Smooth muscle cell (in vitro differentiated cells): ENCODE results near the gene L3MBTL4. TPM values are rescaled to one million over a fixed set of nuclear protein-coding genes. Genes with fewer than 3 reads are reported as not detected.

Experiments used
- DNase-seq: peaks from one replicate; lab custom pipeline; 2025; ENCODE audit not compliant: unreplicated experiment; lab: John Stamatoyannopoulos, UW
- H2AFZ ChIP-seq: fragments of 200-600 bp; sonication (generic); 2 replicates; pipeline ENCODE4 v1.6.0; 2016; ENCODE audit warnings: antibody characterized with exemption, low read depth, mild to moderate bottlenecking
- H3F3A ChIP-seq: fragments of 200-600 bp; sonication (generic); 2 replicates; pipeline ENCODE4 v1.6.0; 2017; ENCODE audit warnings: antibody characterized with exemption, low read depth
- H3K27ac ChIP-seq: fragments of 200-600 bp; sonication (generic); 2 replicates; pipeline ENCODE4 v1.5.1; 2016; ENCODE audit warnings: low read depth, mild to moderate bottlenecking
- H3K27me3 ChIP-seq: fragments of 200-600 bp; sonication (generic); 2 replicates; pipeline ENCODE4 v1.6.1; 2016; ENCODE audit warnings: low read depth, mild to moderate bottlenecking
- H3K36me3 ChIP-seq: fragments of 200-600 bp; sonication (generic); 2 replicates; pipeline ENCODE4 v1.5.1; 2016; ENCODE audit warnings: low read depth
- H3K4me1 ChIP-seq: fragments of 200-600 bp; sonication (generic); 2 replicates; pipeline ENCODE4 v1.5.1; 2016; ENCODE audit warnings: low read depth
- H3K4me2 ChIP-seq: fragments of 200-600 bp; sonication (generic); 2 replicates; pipeline ENCODE4 v1.6.0; 2016; ENCODE audit warnings: mild to moderate bottlenecking
- H3K4me3 ChIP-seq: fragments of 200-600 bp; sonication (generic); 2 replicates; pipeline ENCODE4 v1.5.1; 2016; ENCODE audit warnings: mild to moderate bottlenecking
- H3K79me2 ChIP-seq: fragments of 200-600 bp; sonication (generic); 2 replicates; pipeline ENCODE4 v1.6.0; 2016; ENCODE audit warnings: low read depth, mild to moderate bottlenecking
- H3K9ac ChIP-seq: fragments of 200-600 bp; sonication (generic); 2 replicates; pipeline ENCODE4 v1.6.0; 2016; ENCODE audit warnings: low read depth
- H3K9me3 ChIP-seq: fragments of 200-600 bp; sonication (generic); replicated peaks from 2 replicates; pipeline ENCODE4 v1.5.1; 2016; ENCODE audit warnings: low read depth
- H4K20me1 ChIP-seq: fragments of 200-600 bp; sonication (generic); 2 replicates; pipeline ENCODE4 v1.6.0; 2016; ENCODE audit warnings: low read depth
- CTCF ChIP-seq: fragments of 200-600 bp; sonication (generic); IDR thresholded peaks from 2 replicates; pipeline ENCODE4 v1.5.1; 2017; ENCODE audit warnings: borderline replicate concordance, mild to moderate bottlenecking, antibody characterized with exemption; ENCODE audit not compliant: insufficient read depth, poor library complexity, severe bottlenecking
- WGBS: methylation state at CpG from one replicate; pipeline ENCODE4 v1.1.7; 2016; ENCODE audit warnings: low lambda C conversion rate; 5-methylcytosine and 5-hydroxymethylcytosine counted together
- polyA plus RNA-seq: library from polyadenylated mRNA; unstranded; fragments of >200 nt; fragmentation: Nextera tagmentation; extraction: Ambion mirVana; gene quantifications from 2 replicates; pipeline ENCODE4 v1.2.1, GENCODE V29; 2016
- total RNA-seq: library from RNA; depleted of rRNA; stranded (reverse); fragments of >200 nt; gene quantifications from 2 replicates; pipeline ENCODE4 v1.2.3, GENCODE V29; 2014

L3MBTL4 gene
- total and polyA plus RNA-seq, 2 experiments from 2014 or later: 3.4 TPM; not detected in 1

- no peak overlapping the region for H2AFZ ChIP-seq
- no peaks in the 10 kb centered on the region for H3F3A ChIP-seq
- H3K79me2 ChIP-seq: no peaks in the 10 kb centered on the region
- no peaks in the 10 kb centered on the region for H3K9me3 ChIP-seq
- peaks cover 47% of the 10 kb centered on the region for H3K27me3 ChIP-seq
- no peak for DNase-seq
- no peaks in the 10 kb centered on the region for H3K36me3 ChIP-seq
- no peak overlapping the region for H3K4me2 ChIP-seq
- H3K9ac ChIP-seq: no peak overlapping the region
- no peak overlapping the region for H3K4me3 ChIP-seq
- no peaks in the 10 kb centered on the region for H3K4me1 ChIP-seq
- WGBS: 76% methylated on average over 18 of the region's 18 CpGs
- no peak for TF ChIP-seq CTCF
- H3K27ac ChIP-seq: no peak overlapping the region
- H4K20me1 ChIP-seq: no peaks in the 10 kb centered on the region
Observed at GRCh38 chr18:6271585-6271984, 143.1 kb downstream of the L3MBTL4 start.

- Histone ChIP-seq H3K27ac (no peak overlapping the region), H3K36me3 (no peaks in the 10 kb centered on the region), H3K9ac (no peak overlapping the region), H3K79me2 (no peaks in the 10 kb centered on the region), H4K20me1 (no peaks in the 10 kb centered on the region), H3K4me1 (no peaks in the 10 kb centered on the region), H2AFZ (no peak overlapping the region), H3K4me3 (no peak overlapping the region), H3K27me3 (peaks cover 45% of the 10 kb centered on the region), H3K4me2 (no peak overlapping the region), H3K9me3 (no peaks in the 10 kb centered on the region), H3F3A (no peaks in the 10 kb centered on the region)
- TF ChIP-seq CTCF: no peak
- no peak for DNase-seq
- WGBS: 86% methylated on average over 8 of the region's 8 CpGs
Observed at GRCh38 chr18:6270771-6271216, 143.9 kb downstream of the L3MBTL4 start.

- WGBS: 89% methylated on average over 12 of the region's 12 CpGs
- H3K79me2 ChIP-seq: no peaks in the 10 kb centered on the region
- no peak overlapping the region for H3K4me2 ChIP-seq
- H2AFZ ChIP-seq: no peak overlapping the region
- peaks cover 41% of the 10 kb centered on the region for H3K27me3 ChIP-seq
- H3K9me3 ChIP-seq: no peaks in the 10 kb centered on the region
- H3K36me3 ChIP-seq: no peaks in the 10 kb centered on the region
- H3K4me3 ChIP-seq: no peak overlapping the region
- H3K27ac ChIP-seq: no peak overlapping the region
- no peak overlapping the region for H3K9ac ChIP-seq
- DNase-seq: no peak
- no peak for TF ChIP-seq CTCF
- H3F3A ChIP-seq: no peaks in the 10 kb centered on the region
- no peaks in the 10 kb centered on the region for H3K4me1 ChIP-seq
- no peaks in the 10 kb centered on the region for H4K20me1 ChIP-seq
Observed at GRCh38 chr18:6269660-6270332, 144.9 kb downstream of the L3MBTL4 start.

GRCh38 chr18:6266212-6266611 is 148.5 kb downstream of the L3MBTL4 start:
- no peaks in the 10 kb centered on the region for H3K79me2 ChIP-seq
- H4K20me1 ChIP-seq: no peaks in the 10 kb centered on the region
- H3K27ac ChIP-seq: no peak overlapping the region
- H3K9me3 ChIP-seq: no peaks in the 10 kb centered on the region
- no peaks in the 10 kb centered on the region for H3K4me1 ChIP-seq
- peaks cover 16% of the 10 kb centered on the region for H3K27me3 ChIP-seq
- 85% methylated on average over 3 of the region's 3 CpGs for WGBS
- H3K36me3 ChIP-seq: no peaks in the 10 kb centered on the region
- H3K9ac ChIP-seq: no peak overlapping the region
- H3K4me3 ChIP-seq: no peak overlapping the region
- no peak overlapping the region for H2AFZ ChIP-seq
- no peaks in the 10 kb centered on the region for H3F3A ChIP-seq
- DNase-seq: no peak
- H3K4me2 ChIP-seq: no peak overlapping the region
- no peak for TF ChIP-seq CTCF
